HK-2 (cell line): ENCODE results near the gene PDXK.
A peak's percentile ranks its signal among the peaks of the same experiment; 100 is the strongest.
"Not testable (repeated sequence)": the region's sequence is repeated elsewhere in the genome, so short reads cannot be mapped to it uniquely, and the experiment has no call there.

Experiments used
- DNase-seq: peaks from one replicate; pipeline ENCODE4 v3.0.0-alpha.2; 2018; ENCODE audit not compliant: unreplicated experiment

PDXK gene

DNA sequence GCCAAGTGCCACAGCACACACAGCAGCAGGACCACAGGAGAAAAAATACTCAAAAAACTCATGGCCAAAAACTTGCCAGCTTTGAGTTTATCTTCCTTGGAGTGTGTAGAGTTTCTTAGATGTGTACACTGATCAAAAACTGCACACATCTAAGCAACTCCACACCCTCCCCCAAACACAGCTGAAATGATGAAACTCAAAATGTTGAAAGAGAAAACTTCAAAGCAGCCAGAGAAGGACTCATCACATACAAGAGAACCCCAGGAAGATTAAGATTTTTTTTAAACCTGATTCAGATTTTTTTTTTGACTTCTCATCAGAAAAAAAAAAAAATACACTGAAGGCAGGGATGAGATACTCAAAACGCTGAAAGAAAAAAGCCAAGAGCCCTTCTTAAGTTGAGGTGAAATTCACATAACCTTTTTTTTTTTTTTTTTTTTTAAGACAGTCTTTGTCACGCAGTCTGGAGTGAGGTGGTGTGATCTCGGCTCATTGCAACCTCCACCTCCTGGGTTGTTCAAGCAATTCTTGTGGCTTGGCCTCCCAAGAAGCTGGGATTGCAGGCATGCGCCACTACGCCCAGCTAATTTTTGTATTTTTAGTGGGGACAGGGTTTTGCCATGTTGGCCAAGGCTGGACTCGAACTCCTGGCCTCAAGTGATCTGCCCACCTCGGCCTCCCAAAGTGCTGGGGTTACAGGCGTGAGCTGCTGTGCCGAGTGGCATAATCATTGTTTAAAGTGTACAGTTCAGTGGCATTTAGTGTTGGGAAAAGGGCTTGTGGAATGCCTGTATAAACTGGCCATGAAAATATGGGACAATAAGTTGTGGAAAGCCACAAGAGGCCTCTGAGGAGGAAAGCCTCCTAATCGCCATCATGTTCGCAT, 20.9 kb upstream of the PDXK start:
- DNase-seq: peak; percentile 38

DNA sequence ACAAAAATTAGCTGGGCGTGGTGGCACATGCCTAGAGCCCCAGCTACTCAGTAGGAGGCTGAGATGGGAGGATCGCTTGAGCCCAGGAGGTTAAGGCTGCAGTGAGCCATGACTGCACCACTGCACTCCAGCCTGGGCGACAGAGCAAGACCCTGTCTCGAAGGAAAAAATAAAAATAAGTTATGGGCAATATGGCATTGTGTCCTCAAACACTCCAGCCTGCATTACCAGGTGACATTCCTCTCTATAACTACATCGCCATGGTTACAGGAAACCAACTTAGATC, 19.5 kb upstream of the PDXK start:
- not testable (repeated sequence) for DNase-seq

DNA sequence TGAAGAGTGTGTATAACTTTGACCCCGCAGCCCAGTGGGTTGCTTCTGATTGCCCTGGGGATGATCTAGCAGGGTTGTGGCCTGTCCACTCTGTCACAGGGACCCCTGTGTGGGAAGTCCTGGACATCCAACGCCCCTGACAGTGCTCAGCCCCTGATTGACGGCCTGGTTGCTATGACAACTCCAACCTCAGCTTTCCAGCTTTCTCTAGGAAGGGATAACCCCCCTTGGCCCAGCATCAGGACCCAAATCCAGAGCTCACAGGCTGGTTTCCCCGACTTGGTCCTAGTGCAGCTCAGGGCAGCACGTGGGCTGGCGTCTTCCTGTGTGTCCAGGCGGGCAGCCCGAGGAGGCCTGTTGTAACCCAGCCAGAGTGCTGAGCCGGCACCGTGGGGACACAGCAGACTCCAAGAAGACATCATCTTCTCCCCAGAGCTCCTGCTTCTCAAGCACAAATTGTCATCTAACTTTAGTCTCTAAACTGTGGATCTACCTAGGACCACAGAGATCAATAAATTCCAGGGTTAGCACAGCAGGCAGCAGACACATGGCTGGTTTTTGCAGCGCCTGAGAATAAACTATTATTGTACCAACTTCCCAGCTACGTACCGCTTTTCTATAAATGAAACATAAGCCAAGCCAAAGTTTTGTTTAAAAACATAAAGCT, 18.9 kb upstream of the PDXK start:
- no peak for DNase-seq

DNA sequence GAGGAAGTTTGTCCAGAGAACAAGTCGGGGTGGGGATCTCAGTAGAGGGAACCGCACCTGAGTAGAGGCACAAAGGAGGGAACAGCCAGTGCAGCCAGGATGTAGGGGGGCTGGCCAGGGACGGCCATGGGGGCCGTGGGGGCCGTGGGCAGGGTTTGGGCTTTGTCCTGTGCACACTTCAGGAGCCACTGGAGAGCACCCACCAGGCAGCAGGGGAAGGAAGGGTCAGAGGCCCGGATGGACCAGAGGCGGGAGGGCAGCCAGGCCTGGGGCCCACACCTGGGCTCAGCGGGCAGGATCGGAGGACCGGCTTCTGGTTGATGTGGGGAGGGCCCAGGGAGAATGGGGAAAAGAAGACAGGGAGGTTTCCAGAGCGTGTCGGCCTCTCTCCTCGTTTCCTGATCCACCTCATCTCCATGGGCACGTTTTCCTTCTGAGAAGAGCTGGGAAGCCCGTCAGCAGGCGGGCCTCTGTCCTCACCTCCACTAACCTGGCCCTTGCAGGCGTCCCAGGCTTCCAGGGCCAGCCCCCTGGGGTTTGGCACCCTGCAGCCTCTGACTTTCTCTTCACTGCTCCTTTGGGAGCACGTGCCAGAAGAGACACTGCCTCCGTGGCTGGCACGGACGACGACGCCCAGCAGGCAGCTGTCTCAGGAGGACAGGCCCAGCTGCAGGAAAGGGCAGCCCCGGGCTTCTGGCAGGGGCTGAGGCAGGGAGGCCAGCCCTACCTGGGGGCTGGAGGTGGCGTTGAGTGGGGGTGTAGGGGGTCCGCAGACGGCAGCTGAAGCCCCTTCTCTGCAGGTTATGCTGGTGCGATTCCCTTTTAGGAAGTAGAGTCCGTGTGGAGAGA, 16.8 kb upstream of the PDXK start:
- no peak for DNase-seq

DNA sequence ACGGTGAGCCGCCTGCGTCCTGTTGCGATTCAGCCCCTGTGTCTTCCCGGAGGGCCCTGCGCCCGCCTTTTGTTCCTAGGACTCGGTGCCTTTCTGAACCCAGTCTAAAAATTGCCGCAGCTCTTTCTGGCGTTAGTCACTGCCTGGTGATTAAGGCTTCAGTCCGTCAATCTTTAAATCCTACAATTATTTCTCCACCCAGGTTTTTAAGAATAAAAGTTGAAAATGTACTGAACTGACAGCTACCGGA, 16.2 kb upstream of the PDXK start:
- DNase-seq: no peak

DNA sequence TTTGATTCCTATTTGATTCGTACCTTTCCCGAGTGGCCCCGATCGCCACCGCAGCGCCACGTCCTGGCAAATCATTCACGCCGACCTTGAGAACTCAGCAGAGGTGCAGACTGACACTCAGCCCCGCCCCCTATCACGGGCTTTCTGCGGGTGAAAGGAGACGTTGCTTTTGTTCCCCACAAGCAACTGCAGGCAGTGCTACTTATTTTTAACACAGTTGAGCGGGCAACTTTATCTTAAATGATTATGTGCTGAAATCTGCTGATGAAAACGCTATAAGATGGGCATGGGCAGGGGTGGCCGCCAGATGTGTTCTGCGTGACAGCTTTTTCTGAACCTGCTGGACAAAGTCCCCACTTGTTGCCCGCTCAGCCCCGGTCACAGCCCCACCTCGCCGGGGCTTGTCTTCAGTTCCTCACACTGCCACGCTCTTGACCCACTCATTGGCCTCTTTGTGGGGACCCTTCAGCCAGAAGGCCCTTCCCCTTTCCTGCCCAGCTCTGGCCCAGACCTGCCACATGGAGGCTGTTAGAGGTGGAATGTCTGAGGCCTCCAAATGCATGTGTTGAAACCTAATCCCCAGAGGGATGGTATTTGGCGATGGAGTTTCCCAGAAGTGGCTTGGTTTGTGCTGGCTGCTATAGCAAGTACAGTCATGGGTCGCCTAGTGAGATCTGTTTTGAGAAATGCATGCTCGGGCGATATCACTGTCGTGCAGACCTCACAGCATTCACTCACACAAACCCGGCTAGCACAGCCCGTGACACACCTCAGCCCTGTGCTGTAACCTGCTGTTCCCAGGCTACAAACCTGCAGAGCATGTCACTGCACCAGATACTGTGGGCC, 15.7 kb upstream of the PDXK start:
- peak; percentile 50 for DNase-seq

DNA sequence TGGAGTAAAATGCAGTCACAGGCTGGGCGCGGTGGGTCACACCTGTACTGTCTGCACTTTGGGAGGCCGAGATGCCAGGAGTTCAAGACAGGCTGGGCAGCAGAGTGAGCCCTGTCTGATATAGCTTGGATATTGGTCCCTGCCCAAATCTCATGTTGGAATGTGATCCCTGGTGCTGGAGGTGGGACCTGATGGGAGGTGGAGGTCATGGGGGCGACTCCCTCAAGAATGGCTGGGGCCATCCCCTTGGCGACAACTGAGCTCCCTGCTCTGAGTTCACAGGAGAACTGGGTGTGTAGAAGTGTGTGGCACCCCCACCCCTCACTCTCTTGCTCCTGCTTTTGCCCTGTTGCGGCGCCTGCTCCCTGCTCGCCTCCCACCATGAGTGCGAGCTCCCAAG, 11.5 kb upstream of the PDXK start:
- DNase-seq: no peak

DNA sequence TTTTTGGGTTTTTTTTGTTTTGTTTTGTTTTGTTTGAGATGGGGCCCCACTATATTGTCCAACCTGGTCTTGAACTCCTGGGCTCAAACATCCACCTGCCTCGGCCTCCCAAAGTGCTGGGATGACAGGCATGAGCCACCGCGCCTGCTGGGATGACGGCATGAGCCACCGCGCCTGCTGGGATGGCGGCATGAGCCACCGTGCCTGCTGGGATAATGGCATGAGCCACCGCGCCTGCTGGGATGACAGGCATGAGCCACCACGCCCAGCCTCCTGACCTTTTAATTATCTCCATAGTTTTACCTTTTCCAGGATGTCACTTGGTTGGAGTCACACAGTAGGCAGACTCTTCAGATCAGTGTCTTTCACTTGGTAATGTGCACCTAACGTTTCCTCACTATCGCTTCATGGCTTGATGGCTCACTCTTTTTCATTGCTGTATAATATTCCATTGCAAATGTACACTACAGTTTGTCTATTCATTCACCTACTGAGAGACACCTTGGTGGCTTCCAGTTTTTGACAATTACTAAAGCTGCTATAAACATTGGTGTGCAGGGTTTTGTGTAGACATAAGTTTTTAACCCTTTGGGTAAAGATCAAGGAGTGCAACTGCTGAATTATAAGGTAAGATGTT, 10.1 kb upstream of the PDXK start:
- DNase-seq: no peak

DNA sequence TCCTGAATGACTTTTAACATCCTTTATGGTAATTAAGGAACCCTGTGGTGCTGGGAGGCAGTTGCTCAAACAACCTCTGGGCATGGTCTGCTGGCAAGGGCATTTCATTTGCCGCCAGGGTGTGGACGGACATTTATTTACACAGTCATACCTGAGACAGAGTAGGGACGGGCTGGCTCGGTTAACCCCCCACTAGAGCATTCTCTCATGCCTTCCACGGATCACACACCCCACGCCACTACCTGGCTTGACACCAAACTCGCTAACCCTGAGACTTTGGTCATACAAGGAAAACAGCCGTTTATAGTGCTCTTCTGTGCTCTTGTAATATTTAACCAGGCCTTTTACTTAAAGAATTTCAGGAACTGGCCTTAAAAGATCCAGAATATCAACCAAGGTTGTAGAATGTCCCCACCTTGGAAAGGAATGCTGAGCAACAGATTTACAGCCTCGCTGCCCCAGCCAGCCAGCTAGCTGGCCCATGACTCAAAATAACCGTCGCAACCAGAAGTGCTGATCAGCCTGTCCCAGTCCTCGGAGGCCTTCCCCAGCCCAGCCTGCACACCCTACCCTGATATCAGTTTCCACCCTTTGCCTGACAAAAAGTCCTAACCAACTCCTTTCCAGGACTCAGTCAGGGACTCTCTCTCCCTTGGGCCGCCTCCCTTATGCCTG, 6.5 kb upstream of the PDXK start:
- DNase-seq: peak; percentile 83

DNA sequence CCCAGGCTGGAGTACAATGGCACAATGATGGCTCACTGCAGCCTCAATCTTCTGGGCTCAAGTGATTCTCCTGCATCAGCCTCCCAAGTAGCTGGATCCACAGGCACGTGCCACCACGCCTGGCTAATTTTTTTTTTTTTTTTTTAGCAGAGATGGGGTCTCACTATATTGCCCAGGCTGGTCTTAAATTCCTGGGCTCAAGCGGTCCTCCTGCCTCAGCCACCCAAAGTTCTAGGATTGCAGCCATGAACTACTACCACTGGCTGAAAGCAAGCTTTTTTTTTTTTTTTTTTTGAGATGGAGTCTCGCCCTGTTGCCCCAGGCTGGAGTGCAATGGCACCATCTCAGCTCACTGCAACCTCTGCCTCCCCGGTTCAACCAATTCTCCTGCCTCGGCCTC, 5.8 kb upstream of the PDXK start:
- DNase-seq: not testable (repeated sequence)

DNA sequence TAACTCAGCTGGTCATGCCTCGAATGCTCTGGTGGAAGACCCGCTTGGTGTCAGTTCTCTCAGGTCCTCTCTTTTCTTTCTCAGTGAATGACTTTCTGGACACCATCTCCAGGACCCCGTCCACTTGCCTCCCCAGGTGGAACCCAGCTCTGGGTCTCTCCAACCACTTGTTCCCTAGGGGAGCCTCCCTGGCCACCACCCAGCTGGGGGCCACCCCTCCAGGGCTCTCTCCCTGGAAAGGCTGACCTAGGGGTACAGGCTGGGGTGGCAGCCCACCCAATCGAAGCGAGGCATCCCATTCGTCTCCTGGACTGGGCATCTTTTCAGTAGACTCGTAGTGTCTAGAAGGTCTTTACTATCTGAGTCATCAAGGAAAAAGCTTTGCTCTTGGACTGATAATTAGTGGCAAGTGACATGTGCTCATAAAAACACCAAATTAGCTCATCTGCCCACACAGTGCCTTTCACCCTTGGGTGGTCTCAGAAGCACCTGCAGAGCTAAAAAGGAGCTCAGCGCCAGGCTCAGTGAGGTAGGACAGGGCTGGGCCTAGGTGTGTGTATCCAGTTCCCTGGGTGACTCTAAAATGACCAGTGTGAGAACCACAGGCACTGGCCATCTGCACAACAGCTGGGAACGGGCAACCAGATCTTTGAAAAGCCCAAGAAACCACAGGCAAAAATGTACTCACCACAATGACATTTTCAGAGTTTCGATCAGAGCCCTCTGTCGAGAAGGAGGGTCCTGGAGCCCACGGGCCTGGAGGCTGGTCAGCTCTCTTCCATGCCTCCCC, 2.4 kb upstream of the PDXK start:
- DNase-seq: no peak

DNA sequence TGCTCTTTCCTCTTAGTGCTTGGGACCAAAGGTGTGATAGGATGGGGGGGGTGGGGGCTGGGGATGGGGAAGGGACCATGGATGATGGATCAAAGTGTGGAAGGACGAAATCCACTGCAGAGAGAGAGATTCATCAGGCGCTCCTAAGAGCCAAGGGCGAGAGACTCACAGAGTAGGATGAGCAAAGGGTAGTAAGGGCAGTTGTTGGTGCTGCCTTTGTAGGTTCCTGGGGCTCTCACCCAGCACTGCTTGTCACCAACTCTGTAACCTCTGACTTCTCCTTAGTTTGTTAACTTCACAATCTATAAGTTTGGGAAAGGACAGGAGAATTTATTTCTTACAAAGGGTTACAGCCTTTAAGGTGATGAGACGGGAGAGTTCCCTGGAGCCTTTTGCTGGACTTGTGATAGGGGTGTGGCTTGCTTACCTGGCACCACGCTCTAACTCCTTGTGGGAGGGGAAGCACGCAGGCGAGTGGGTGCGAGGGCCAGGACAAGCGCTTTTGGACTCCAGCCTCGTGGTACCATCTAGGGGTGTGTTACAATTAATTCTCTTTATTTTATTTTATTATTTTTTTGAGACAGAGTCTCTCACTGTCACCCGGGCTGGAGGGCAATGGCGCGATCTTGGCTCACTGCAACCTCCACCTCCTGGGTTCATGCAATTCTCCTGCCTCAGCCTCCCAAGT, 1.6 kb upstream of the PDXK start:
- no peak for DNase-seq

DNA sequence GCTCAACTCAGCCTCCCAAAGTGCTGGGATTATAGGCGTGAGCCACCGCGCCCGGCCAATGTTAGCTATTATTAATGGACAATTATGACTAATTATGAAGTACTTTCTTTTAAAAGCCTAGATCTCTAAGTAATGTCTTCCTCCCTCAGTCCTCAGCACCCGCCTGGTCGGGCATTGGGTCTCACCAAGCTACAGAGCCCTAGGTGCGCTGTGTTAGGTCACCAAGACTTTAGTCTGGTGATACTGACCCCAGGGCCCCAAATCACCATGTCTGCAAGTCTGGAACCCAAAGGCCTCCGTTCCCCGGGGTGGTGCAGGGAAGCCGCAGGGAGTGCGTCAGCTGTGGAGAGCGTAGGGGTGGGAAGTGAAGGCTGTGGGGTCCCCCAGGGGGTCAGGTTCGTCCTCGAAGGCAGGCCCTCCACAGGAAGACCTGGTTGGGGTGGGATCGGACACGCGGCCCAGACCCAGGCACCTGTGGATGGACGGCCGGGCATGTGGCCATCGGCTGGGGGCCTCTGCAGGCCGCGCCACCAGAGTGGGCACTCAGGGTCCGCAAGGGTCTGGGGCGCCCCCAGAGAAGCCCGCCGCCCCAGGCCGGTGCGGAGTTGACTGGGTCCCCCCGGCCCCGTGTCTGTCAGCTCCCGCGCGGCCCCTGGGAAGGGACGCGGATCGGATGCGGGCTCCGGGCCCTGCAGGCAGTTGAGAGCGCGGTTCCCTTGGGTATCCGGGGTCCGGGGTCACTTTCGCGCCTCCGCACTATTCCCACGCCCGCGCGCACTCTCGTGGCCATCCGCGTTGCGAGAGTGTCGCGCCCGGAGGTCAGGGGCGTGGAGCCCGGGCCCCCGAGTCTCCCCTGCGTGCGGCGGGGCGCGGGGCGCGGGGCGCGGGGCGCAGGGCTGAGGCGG, 710 bp upstream of the PDXK start:
- no peak for DNase-seq

DNA sequence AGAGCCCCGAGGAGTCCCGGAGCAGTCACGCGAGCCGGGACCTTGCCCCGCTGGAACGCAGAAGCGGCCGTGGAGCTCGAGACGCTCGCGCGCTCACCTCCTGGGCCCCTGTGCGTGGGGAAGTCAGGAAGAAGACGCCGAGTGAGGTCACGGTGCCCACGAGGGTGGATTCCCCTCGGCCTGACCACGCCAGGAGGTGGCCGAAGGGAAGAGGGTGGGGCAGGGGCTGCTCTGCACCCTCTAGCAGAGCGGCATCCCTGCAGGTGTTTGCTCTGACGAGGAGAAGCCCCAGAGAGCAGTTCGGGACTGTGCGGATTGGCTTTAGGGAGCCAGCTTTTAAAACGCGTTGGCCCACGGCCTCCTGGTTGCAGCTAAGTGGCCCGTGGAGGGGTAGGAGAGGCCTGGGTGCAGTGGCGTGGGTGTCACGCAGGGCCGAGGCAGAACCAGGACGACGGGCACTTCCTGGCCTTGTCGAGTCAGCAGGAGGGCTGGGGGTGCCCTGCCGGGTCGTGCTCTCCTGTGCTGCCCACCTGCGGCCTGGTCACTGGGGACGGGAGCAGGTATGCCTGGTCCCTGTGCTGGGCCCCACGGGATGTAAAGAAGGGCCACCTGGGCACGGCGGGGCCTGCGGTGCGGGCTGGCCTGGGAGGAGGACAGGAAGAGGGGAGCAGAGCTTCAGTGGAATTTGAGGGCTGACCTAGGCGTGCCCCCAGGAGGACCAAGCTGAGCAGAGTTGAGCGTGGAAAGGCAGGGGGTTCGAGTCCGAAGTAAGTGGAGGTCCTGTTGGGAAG, 1.0 kb downstream of the PDXK start:
- no peak for DNase-seq

DNA sequence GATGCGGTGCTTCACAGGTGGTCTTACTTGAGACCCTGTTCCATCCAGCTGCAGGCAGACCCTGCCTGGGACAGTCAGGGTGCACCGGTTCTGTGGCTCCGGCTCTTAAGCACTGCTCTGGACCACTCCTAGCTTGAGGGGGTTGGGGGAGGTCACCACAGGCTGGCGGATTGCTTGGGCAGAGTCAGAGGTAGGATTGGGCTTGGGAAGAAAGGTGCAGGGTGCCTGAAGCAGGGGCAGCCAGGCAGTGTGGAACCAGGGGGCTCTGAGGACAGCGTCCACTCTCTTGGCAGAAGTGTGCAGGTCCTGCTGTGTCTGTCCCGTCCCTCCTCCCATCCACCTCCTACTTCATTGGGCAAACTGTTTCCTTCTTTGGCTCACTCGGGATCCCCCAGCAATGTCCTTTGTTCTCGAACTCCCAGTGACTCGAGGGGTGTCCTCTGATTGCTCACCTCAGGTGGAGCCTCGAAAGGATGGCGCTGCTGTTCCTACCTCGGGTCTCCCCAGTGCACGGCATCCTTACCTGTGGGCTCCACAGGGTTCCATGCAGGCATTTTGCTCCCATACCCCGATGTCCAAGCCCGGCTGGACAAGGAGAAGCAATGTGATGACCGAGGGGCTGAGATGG, 1.7 kb downstream of the PDXK start:
- DNase-seq: no peak

DNA sequence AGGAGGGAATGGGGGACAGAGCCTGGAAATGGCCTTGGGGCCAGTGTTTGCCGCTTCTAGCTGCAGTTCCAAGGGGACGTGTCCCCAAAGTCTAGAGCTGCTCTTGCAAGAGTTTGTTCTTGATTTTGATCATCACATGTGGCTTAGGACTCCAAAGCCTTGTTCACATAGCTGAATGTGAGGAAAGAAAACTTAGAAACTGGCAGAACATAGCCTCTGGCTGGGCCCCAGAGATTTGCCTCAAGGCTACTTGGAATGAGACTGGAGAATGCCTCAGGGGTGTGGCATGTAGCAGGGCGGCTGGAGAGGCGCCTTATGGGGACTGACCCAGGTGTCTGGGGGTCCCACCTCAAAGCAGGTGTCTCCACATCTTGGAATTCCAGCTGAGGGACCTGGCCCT, 2.3 kb downstream of the PDXK start:
- no peak for DNase-seq

DNA sequence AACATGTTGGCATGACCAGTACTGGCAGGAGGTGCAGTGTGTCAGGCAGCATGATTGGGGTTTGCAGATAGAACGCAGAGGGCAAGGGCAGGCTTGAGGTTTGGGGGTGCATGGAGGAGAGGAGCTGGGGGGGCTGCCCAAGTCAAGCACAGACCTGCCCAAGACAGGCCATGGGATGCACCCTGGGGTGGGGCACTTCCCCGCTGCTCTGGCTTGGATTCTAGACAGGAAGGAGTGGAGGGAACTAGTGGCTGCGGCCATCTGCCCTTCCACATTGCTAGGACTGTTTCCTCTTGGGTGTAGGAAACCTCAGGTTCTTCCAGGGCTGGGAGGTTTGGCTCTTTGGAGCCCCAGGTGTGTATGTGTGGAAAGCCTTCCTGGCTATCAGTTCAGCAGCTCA, 3.0 kb downstream of the PDXK start:
- no peak for DNase-seq
